HepG2 (cell line): Measurements from ENCODE around the gene SSNA1. TPM values are rescaled to one million over a fixed set of nuclear protein-coding genes. Genes with fewer than 3 reads are reported as not detected.

Experiments used
- BORCS8-MEF2B ChIP-seq: sonication (generic); formaldehyde crosslinking; IDR thresholded peaks from 2 replicates; pipeline ENCODE4 v1.8.0; 2022; ENCODE audit warnings: mild to moderate bottlenecking, missing genetic modification reagents
- BRD4 ChIP-seq: sonication (generic); formaldehyde crosslinking; IDR thresholded peaks from 2 replicates; pipeline ENCODE4 v1.4.0; 2020; ENCODE audit warnings: missing genetic modification reagents
- DNMT3B ChIP-seq: conservative IDR thresholded peaks from 2 replicates; pipeline ENCODE4 v1.6.1; 2016; ENCODE audit warnings: missing biosample characterization, control low read depth
- MEIS1 ChIP-seq: sonication (generic); formaldehyde crosslinking; IDR thresholded peaks from 2 replicates; pipeline ENCODE4 v1.9.0; 2021; ENCODE audit warnings: mild to moderate bottlenecking, missing genetic modification reagents, moderate library complexity, borderline replicate concordance
- NR2F2 ChIP-seq: IDR thresholded peaks from 2 replicates; pipeline ENCODE4 v1.6.1; 2012; ENCODE audit warnings: low read depth, inconsistent platforms, borderline replicate concordance
- PCBP1 ChIP-seq: fragments of 200-400 bp; formaldehyde crosslinking; IDR thresholded peaks from 2 replicates; pipeline ENCODE4 v1.6.1; 2017; ENCODE audit warnings: mild to moderate bottlenecking, low read depth, low read length, borderline replicate concordance
- SP1 ChIP-seq, 2 experiments: fragments of 450-650 bp in 1 of 2; sonication (generic) in 1 of 2; formaldehyde crosslinking in 1 of 2; IDR thresholded peaks; 2 replicates each; pipeline versions ENCODE4 v1.4.0 to v1.6.1; 2016 to 2020; ENCODE audit warnings: missing genetic modification reagents in 1 of 2
- U2AF1 ChIP-seq: fragments of 200-400 bp; formaldehyde crosslinking; optimal IDR thresholded peaks from 2 replicates; pipeline ENCODE3; 2017; ENCODE audit warnings: mild to moderate bottlenecking, low read depth, low read length
- ZBTB42 ChIP-seq: sonication (generic); formaldehyde crosslinking; IDR thresholded peaks from 2 replicates; pipeline ENCODE4 v1.5.0; 2020; ENCODE audit warnings: mild to moderate bottlenecking, missing genetic modification reagents
- ZNF30 ChIP-seq: sonication (generic); formaldehyde crosslinking; IDR thresholded peaks from 2 replicates; pipeline ENCODE4 v1.5.0; 2020; ENCODE audit warnings: mild to moderate bottlenecking, missing genetic modification reagents
- ZNF33B ChIP-seq: sonication (generic); formaldehyde crosslinking; IDR thresholded peaks from 2 replicates; pipeline ENCODE4 v1.5.1; 2020; ENCODE audit warnings: mild to moderate bottlenecking, missing genetic modification reagents
- ZNF672 ChIP-seq: sonication (generic); formaldehyde crosslinking; IDR thresholded peaks from 2 replicates; pipeline ENCODE4 v1.8.1; 2022; ENCODE audit warnings: missing genetic modification reagents
- polyA plus RNA-seq, 8 experiments: library from polyadenylated mRNA; depleted of rRNA in 3 of 8; stranded (reverse) in 7 of 8; unstranded in 1 of 8; fragments of >200 nt; fragmentation: Illumina TruSeq in 4 of 8; extraction: Trizol in 4 of 8; gene quantifications; 2 replicates each; pipeline versions ENCODE4 v1.2.1 to v1.2.3, GENCODE V29; 2011 to 2016; ENCODE audit warnings: low read depth in 4 of 8, missing spikeins in 1 of 8, mixed read lengths in 1 of 8; ENCODE audit not compliant: insufficient read depth in 1 of 8
- total RNA-seq, 5 experiments: library from RNA; depleted of rRNA; stranded (reverse); fragments of >200 nt; fragmentation: Illumina TruSeq; extraction: Trizol; gene quantifications; 2 replicates each; pipeline ENCODE4 v1.2.3, GENCODE V29; 2016; ENCODE audit warnings: low read depth in 1 of 5
- TF ChIP-seq, protein P1 (sequence below): sonication (generic); formaldehyde crosslinking; IDR thresholded peaks from 2 replicates; pipeline ENCODE4 v1.5.0; 2020; ENCODE audit warnings: mild to moderate bottlenecking, missing genetic modification reagents
- TF ChIP-seq, protein P2 (sequence below): sonication (generic); formaldehyde crosslinking; IDR thresholded peaks from 2 replicates; pipeline ENCODE4 v1.5.1; 2020; ENCODE audit warnings: missing genetic modification reagents, mild to moderate bottlenecking, borderline replicate concordance

The SSNA1 gene
- total and polyA plus RNA-seq, 2 of the 13 experiments (the other 11 are each of a cell fraction or from before 2014, with no cell fraction given) = 35.9 to 49.4 TPM

DNA sequence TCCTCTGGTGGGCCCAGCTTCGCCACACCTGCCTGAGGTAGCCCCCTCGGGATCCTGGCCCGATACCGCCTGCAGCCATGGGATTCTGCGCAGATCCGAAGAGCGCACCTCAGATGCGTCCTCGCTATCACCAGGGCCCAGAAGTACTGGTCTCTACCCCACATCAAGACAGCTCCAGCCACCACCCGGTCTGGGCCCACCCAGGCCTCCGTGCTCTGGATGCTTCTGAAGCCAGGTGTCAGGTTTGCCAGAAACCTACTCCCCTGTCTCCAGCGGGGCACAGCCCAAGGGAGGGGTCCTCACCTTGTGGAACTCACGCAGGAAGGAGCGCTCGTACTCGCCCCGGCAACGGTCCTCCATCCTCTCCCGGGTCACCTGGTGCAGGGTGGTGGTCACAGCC lies 2.6 kb upstream of the SSNA1 start (continued):
- TF ChIP-seq, protein P1, sequence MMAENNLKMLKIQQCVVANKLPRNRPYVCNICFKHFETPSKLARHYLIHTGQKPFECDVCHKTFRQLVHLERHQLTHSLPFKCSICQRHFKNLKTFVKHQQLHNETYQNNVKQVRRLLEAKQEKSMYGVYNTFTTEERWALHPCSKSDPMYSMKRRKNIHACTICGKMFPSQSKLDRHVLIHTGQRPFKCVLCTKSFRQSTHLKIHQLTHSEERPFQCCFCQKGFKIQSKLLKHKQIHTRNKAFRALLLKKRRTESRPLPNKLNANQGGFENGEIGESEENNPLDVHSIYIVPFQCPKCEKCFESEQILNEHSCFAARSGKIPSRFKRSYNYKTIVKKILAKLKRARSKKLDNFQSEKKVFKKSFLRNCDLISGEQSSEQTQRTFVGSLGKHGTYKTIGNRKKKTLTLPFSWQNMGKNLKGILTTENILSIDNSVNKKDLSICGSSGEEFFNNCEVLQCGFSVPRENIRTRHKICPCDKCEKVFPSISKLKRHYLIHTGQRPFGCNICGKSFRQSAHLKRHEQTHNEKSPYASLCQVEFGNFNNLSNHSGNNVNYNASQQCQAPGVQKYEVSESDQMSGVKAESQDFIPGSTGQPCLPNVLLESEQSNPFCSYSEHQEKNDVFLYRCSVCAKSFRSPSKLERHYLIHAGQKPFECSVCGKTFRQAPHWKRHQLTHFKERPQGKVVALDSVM = no peak
- no peak for TF ChIP-seq BORCS8-MEF2B (CRISPR knock-in tag)
- no peak for TF ChIP-seq ZNF30 (CRISPR knock-in tag)
- TF ChIP-seq ZNF33B (CRISPR knock-in tag) = no peak
- TF ChIP-seq SP1 (IDR thresholded peaks at IDR 0.05) = no peak
- TF ChIP-seq SP1 (CRISPR knock-in tag; IDR thresholded peaks at IDR 0.05) = no peak
- TF ChIP-seq ZNF672 (CRISPR knock-in tag) = no peak
- no peak for TF ChIP-seq MEIS1
- TF ChIP-seq, protein P2, sequence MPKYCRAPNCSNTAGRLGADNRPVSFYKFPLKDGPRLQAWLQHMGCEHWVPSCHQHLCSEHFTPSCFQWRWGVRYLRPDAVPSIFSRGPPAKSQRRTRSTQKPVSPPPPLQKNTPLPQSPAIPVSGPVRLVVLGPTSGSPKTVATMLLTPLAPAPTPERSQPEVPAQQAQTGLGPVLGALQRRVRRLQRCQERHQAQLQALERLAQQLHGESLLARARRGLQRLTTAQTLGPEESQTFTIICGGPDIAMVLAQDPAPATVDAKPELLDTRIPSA (CRISPR knock-in tag) = no peak
- TF ChIP-seq PCBP1 = no peak
- TF ChIP-seq U2AF1 = no peak
- no peak for TF ChIP-seq DNMT3B (CRISPR knock-in tag)
- TF ChIP-seq BRD4 (CRISPR knock-in tag) = no peak
- no peak for TF ChIP-seq ZBTB42
- TF ChIP-seq NR2F2 = no peak
